MM.1S (cell line): Measurements from ENCODE around the gene SPTBN1.

Experiments used
- EZH2 ChIP-seq: fragments of 300-600 bp; sonication (generic); optimal IDR thresholded peaks from 2 replicates; pipeline ENCODE3; 2017; ENCODE audit warnings: low read depth, mild to moderate bottlenecking, antibody characterized with exemption, low read length, mixed read lengths
- TF ChIP-seq, protein P1 (sequence below): fragments of 300-600 bp; sonication (generic); IDR thresholded peaks from 2 replicates; pipeline ENCODE4 v1.5.1; 2016; ENCODE audit warnings: antibody characterized with exemption, low read length, mixed read lengths

DNA sequence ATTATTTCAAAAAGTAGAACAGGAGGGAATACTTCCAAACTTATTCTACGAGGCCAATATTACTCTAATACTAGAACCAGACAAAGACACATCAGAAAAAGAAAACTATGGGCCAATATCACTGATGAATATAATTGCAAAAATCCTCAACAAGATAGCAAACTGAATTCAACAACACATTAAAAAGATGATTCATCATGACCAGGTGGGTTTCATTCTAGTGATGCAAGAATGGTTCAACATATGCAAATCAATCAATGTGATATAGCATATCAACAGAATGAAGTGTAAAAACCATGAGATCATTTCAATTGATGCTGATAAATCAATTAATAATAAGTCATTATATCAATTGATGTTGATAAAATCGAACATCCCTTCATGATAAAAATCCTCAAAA, 244.9 kb downstream of the SPTBN1 start:
- TF ChIP-seq, protein P1, sequence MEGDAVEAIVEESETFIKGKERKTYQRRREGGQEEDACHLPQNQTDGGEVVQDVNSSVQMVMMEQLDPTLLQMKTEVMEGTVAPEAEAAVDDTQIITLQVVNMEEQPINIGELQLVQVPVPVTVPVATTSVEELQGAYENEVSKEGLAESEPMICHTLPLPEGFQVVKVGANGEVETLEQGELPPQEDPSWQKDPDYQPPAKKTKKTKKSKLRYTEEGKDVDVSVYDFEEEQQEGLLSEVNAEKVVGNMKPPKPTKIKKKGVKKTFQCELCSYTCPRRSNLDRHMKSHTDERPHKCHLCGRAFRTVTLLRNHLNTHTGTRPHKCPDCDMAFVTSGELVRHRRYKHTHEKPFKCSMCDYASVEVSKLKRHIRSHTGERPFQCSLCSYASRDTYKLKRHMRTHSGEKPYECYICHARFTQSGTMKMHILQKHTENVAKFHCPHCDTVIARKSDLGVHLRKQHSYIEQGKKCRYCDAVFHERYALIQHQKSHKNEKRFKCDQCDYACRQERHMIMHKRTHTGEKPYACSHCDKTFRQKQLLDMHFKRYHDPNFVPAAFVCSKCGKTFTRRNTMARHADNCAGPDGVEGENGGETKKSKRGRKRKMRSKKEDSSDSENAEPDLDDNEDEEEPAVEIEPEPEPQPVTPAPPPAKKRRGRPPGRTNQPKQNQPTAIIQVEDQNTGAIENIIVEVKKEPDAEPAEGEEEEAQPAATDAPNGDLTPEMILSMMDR, result no peak
- no peak for TF ChIP-seq EZH2
